ENCODE results near the gene VNN1.

DNA sequence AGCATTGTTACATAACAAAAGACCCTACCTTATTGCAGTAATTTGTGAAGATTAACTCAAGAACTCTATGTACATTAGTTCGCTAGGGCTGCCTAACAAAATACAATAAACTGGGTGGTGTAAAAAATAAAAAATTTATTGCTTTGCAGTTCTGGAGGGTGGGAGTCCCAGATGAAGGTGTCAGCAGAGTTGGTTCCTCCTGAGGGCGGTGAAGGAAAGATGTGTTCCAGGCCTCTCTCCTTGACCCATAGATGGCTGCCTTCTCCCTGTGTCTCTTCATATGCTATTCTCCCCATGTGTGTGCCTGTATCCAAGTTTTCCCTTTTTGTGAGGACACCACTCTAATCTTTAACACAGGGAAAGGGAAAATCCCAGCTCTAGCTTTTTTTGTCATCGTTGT lies 305 bp upstream of the VNN1 start:
- TF ChIP-seq, protein P1, sequence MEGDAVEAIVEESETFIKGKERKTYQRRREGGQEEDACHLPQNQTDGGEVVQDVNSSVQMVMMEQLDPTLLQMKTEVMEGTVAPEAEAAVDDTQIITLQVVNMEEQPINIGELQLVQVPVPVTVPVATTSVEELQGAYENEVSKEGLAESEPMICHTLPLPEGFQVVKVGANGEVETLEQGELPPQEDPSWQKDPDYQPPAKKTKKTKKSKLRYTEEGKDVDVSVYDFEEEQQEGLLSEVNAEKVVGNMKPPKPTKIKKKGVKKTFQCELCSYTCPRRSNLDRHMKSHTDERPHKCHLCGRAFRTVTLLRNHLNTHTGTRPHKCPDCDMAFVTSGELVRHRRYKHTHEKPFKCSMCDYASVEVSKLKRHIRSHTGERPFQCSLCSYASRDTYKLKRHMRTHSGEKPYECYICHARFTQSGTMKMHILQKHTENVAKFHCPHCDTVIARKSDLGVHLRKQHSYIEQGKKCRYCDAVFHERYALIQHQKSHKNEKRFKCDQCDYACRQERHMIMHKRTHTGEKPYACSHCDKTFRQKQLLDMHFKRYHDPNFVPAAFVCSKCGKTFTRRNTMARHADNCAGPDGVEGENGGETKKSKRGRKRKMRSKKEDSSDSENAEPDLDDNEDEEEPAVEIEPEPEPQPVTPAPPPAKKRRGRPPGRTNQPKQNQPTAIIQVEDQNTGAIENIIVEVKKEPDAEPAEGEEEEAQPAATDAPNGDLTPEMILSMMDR (IDR thresholded peaks at IDR 0.05), result no peak
- TF ChIP-seq EZH2phosphoT487 (IDR thresholded peaks at IDR 0.05), result no peak
